ENCODE results near the gene TAS1R3.

Gene TAS1R3

GRCh38 chr1:1318777-1319645, 12.1 kb upstream of the TAS1R3 start:
- TF ChIP-seq GATA1 (IDR thresholded peaks at IDR 0.05; ENCODE audit: low read depth, low read length) = no peak
- TF ChIP-seq POLR2A (IDR thresholded peaks at IDR 0.05; ENCODE audit: low read length) = no peak
- DNase-seq = no peak

GRCh38 chr1:1319646-1319941, 11.5 kb upstream of the TAS1R3 start:
- no peak for DNase-seq
- TF ChIP-seq GATA1 (IDR thresholded peaks at IDR 0.05; ENCODE audit: low read depth, low read length) (no peak), POLR2A (IDR thresholded peaks at IDR 0.05; ENCODE audit: low read length) (no peak)

- TF ChIP-seq POLR2A (IDR thresholded peaks at IDR 0.05; ENCODE audit: low read length) (no peak), GATA1 (IDR thresholded peaks at IDR 0.05; ENCODE audit: low read depth, low read length) (no peak)
- no peak for DNase-seq
Measured at GRCh38 chr1:1320666-1321448, 10.2 kb upstream of the TAS1R3 start.

- no peak for TF ChIP-seq POLR2A (IDR thresholded peaks at IDR 0.05; ENCODE audit: low read length)
- no peak for TF ChIP-seq GATA1 (IDR thresholded peaks at IDR 0.05; ENCODE audit: low read depth, low read length)
- no peak for DNase-seq
Measured at GRCh38 chr1:1321477-1321876, 9.6 kb upstream of the TAS1R3 start.

GRCh38 chr1:1322418-1322817, 8.7 kb upstream of the TAS1R3 start:
- DNase-seq = no peak
- TF ChIP-seq GATA1 (IDR thresholded peaks at IDR 0.05; ENCODE audit: low read depth, low read length) (no peak), POLR2A (IDR thresholded peaks at IDR 0.05; ENCODE audit: low read length) (no peak)

GRCh38 chr1:1322952-1323351, 8.1 kb upstream of the TAS1R3 start:
- no peak for DNase-seq

GRCh38 chr1:1324084-1324523, 7.0 kb upstream of the TAS1R3 start:
- TF ChIP-seq GATA1 (IDR thresholded peaks at IDR 0.05; ENCODE audit: low read depth, low read length) (no peak), POLR2A (IDR thresholded peaks at IDR 0.05; ENCODE audit: low read length) (no peak)
- no peak for DNase-seq

More at GRCh38 chr1:1322952-1323351, 8.1 kb upstream of the TAS1R3 start:
- no peak for TF ChIP-seq GATA1 (IDR thresholded peaks at IDR 0.05; ENCODE audit: low read depth, low read length)
- no peak for TF ChIP-seq POLR2A (IDR thresholded peaks at IDR 0.05; ENCODE audit: low read length)

GRCh38 chr1:1324524-1325287, 6.4 kb upstream of the TAS1R3 start, which contains the start of the genes CPTP and INTS11:
CPTP (plus strand) TSS chr1:1324802; CDS start chr1:1326911, 2,109 bp downstream.
INTS11 (minus strand) TSS chr1:1324660; CDS start chr1:1324608, 52 bp downstream.
- DNase-seq = peak; percentile 95 to 98
- TF ChIP-seq GATA1 (IDR thresholded peaks at IDR 0.05; ENCODE audit: low read depth, low read length) (no peak), POLR2A (IDR thresholded peaks at IDR 0.05; ENCODE audit: low read length) (peak; percentile 68)

- no peak for TF ChIP-seq GATA1 (IDR thresholded peaks at IDR 0.05; ENCODE audit: low read depth, low read length)
- no peak for TF ChIP-seq POLR2A (IDR thresholded peaks at IDR 0.05; ENCODE audit: low read length)
- no peak for DNase-seq
Measured at GRCh38 chr1:1325288-1326074, 5.6 kb upstream of the TAS1R3 start.

GRCh38 chr1:1326075-1326605, 4.9 kb upstream of the TAS1R3 start:
- DNase-seq = peak in 1 of 2 experiments; percentile 31
- no peak for TF ChIP-seq GATA1 (IDR thresholded peaks at IDR 0.05; ENCODE audit: low read depth, low read length)
- no peak for TF ChIP-seq POLR2A (IDR thresholded peaks at IDR 0.05; ENCODE audit: low read length)

- TF ChIP-seq POLR2A (IDR thresholded peaks at IDR 0.05; ENCODE audit: low read length) (no peak), GATA1 (IDR thresholded peaks at IDR 0.05; ENCODE audit: low read depth, low read length) (no peak)
- DNase-seq = no peak
Measured at GRCh38 chr1:1327291-1327690, 3.8 kb upstream of the TAS1R3 start.

GRCh38 chr1:1328254-1328653, 2.8 kb upstream of the TAS1R3 start:
- TF ChIP-seq POLR2A (IDR thresholded peaks at IDR 0.05; ENCODE audit: low read length) = no peak
- TF ChIP-seq GATA1 (IDR thresholded peaks at IDR 0.05; ENCODE audit: low read depth, low read length) = no peak
- no peak for DNase-seq

Data from erythroblast (primary cell).